ENCODE measurements around the gene MPRIP.

The MPRIP gene

GRCh38 chr17:17237026-17237799 lies 195.0 kb downstream of the MPRIP start, which contains the start of gene FLCN:
TSS of gene FLCN (minus strand) at chr17:17237168. CDS start at chr17:17228137, 9,031 bp downstream.
- peak within 1 kb of the TSS; percentile 76 for H3K9ac ChIP-seq (ENCODE audit: low read depth, low read length)
- TF ChIP-seq CTCF (IDR thresholded peaks at IDR 0.05; ENCODE audit: borderline replicate concordance, extremely low read depth, low read length, poor library complexity, severe bottlenecking) (no peak), EZH2 (IDR thresholded peaks at IDR 0.05; ENCODE audit: borderline replicate concordance, low read depth, low read length, severe bottlenecking) (no peak)
- DNase-seq (peak; percentile 87), ATAC-seq (ENCODE audit: insufficient read depth, low read depth) (peak; percentile 93)
- H3K36me3 ChIP-seq (ENCODE audit: insufficient read depth, low read length) = peaks cover 12% of the 10 kb centered on the region
- H2AFZ ChIP-seq (ENCODE audit: low read depth, low read length) = peak within 1 kb of the TSS; percentile 91
- H3K27ac ChIP-seq (ENCODE audit: low read length) = peak within 1 kb of the TSS; percentile 97
- peaks cover 6% of the 10 kb centered on the region for H4K20me1 ChIP-seq (ENCODE audit: insufficient read depth, low read length)
- H3K9me3 ChIP-seq (ENCODE audit: insufficient read depth, low read length, severe bottlenecking) = no peaks in the 10 kb centered on the region
- peak within 1 kb of the TSS; percentile 95 for H3K4me2 ChIP-seq (ENCODE audit: insufficient read depth, low read length)
- H3K27me3 ChIP-seq (ENCODE audit: insufficient read depth, low read length, poor library complexity) = no peaks in the 10 kb centered on the region
- peak within 1 kb of the TSS; percentile 74 to 92 for H3K4me3 ChIP-seq (ENCODE audit: low read depth in 1 of 2, low read length in 2 of 2)
- H3K4me1 ChIP-seq (ENCODE audit: insufficient read depth, low read length) = peaks cover 28% of the 10 kb centered on the region
- H3K79me2 ChIP-seq (ENCODE audit: insufficient read depth, low read length) = peaks cover 39% of the 10 kb centered on the region

- H3K4me2 ChIP-seq (ENCODE audit: insufficient read depth, low read length) = no peak overlapping the region
- no peak overlapping the region for H3K27ac ChIP-seq (ENCODE audit: low read length)
- no peaks in the 10 kb centered on the region for H3K27me3 ChIP-seq (ENCODE audit: insufficient read depth, low read length, poor library complexity)
- peaks cover 28% of the 10 kb centered on the region for H3K4me1 ChIP-seq (ENCODE audit: insufficient read depth, low read length)
- no peak overlapping the region for H3K9ac ChIP-seq (ENCODE audit: low read depth, low read length)
- H4K20me1 ChIP-seq (ENCODE audit: insufficient read depth, low read length) = peaks cover 6% of the 10 kb centered on the region
- no peak for TF ChIP-seq CTCF (IDR thresholded peaks at IDR 0.05; ENCODE audit: borderline replicate concordance, extremely low read depth, low read length, poor library complexity, severe bottlenecking)
- TF ChIP-seq EZH2 (IDR thresholded peaks at IDR 0.05; ENCODE audit: borderline replicate concordance, low read depth, low read length, severe bottlenecking) = no peak
- H3K9me3 ChIP-seq (ENCODE audit: insufficient read depth, low read length, severe bottlenecking) = no peaks in the 10 kb centered on the region
- H2AFZ ChIP-seq (ENCODE audit: low read depth, low read length) = no peak overlapping the region
- no peak for ATAC-seq (ENCODE audit: insufficient read depth, low read depth)
- DNase-seq = no peak
- H3K4me3 ChIP-seq (ENCODE audit: low read depth in 1 of 2, low read length in 2 of 2) = no peak overlapping the region
- H3K79me2 ChIP-seq (ENCODE audit: insufficient read depth, low read length) = peaks cover 23% of the 10 kb centered on the region
- peaks cover 4% of the 10 kb centered on the region; the same call in 1 of the 2 replicates for H3K36me3 ChIP-seq (ENCODE audit: insufficient read depth, low read length)
Observed at GRCh38 chr17:17239832-17240231, 197.6 kb downstream of the MPRIP start.

GRCh38 chr17:17241656-17242055 lies 199.4 kb downstream of the MPRIP start:
- no peak overlapping the region for H3K4me3 ChIP-seq (ENCODE audit: low read depth in 1 of 2, low read length in 2 of 2)
- TF ChIP-seq CTCF (IDR thresholded peaks at IDR 0.05; ENCODE audit: borderline replicate concordance, extremely low read depth, low read length, poor library complexity, severe bottlenecking) (no peak), EZH2 (IDR thresholded peaks at IDR 0.05; ENCODE audit: borderline replicate concordance, low read depth, low read length, severe bottlenecking) (no peak)
- H3K27ac ChIP-seq (ENCODE audit: low read length) = no peak overlapping the region
- H3K27me3 ChIP-seq (ENCODE audit: insufficient read depth, low read length, poor library complexity) = no peaks in the 10 kb centered on the region
- H3K9me3 ChIP-seq (ENCODE audit: insufficient read depth, low read length, severe bottlenecking) = no peaks in the 10 kb centered on the region
- DNase-seq (no peak), ATAC-seq (ENCODE audit: insufficient read depth, low read depth) (no peak)
- H4K20me1 ChIP-seq (ENCODE audit: insufficient read depth, low read length) = no peaks in the 10 kb centered on the region
- H2AFZ ChIP-seq (ENCODE audit: low read depth, low read length) = no peak overlapping the region
- H3K36me3 ChIP-seq (ENCODE audit: insufficient read depth, low read length) = peaks cover 15% of the 10 kb centered on the region
- H3K4me2 ChIP-seq (ENCODE audit: insufficient read depth, low read length) = no peak overlapping the region
- peaks cover 5% of the 10 kb centered on the region for H3K79me2 ChIP-seq (ENCODE audit: insufficient read depth, low read length)
- no peak overlapping the region for H3K9ac ChIP-seq (ENCODE audit: low read depth, low read length)
- peaks cover 12% of the 10 kb centered on the region for H3K4me1 ChIP-seq (ENCODE audit: insufficient read depth, low read length)

Measured in DND-41 (cell line).